ENCODE measurements around the gene PITPNC1. TPM values are rescaled to one million over a fixed set of nuclear protein-coding genes. Genes with fewer than 3 reads are reported as not detected.

PITPNC1 gene
- total and polyA plus RNA-seq, 2 of the 13 experiments (the other 11 are each of a cell fraction or from before 2014, with no cell fraction given), result 4.1 to 5.7 TPM

DNA sequence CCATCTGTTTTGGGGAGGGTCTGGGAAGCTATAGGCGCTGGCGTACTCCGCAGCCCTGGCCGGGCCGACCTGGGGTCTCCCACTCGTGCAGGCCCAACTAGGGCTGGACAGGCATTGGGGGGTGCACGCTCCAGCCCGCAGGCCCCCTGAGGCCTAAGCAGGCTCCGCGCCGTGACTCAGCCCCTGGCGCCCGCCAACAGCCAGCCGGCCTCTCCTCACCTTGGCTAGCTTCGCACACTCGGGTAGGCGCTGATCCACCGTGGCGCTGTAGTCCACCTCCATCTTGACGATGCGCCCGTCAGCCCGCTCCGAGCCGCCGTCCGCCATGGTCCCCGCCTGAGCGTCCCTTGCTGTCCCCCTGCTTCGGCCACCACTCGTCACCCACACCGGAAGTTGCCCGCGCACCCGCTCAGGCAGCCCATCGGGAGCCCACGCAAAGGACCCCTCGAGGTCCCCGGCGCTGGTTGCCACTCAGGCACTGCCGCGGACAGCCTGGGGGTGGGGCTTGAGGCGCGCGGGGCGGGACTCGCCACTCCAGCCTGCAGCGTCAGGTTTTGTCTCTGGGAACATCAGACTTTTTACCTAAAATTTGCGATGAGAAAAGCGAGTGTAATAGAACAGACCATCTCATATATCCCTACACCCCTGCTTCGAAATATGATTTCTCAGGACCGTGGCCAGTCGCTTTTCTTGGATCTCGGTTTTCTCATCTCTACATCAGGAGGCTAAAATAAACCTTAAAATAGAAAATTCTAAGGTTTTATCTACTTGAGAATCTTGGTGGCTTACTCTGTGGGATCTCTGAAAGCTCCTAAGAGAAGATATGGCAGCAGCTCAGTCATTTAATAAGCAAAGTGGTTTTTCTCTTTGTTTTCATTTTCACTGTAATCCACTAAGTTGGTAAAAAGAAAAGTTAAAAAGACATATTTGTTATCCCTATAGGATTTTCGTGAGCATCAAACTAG, 10.6 kb upstream of the PITPNC1 start, which contains the start of gene PSMD12 (continued):
- peak; percentile 82; the same call in 1 of the 2 replicates for TF ChIP-seq TOPORS (CRISPR knock-in tag; IDR thresholded peaks at IDR 0.05)
- TF ChIP-seq ZFP36 (IDR thresholded peaks at IDR 0.05; ENCODE audit: borderline replicate concordance, low read depth, low read length, partially characterized antibody), result no peak
- TF ChIP-seq, protein P1, sequence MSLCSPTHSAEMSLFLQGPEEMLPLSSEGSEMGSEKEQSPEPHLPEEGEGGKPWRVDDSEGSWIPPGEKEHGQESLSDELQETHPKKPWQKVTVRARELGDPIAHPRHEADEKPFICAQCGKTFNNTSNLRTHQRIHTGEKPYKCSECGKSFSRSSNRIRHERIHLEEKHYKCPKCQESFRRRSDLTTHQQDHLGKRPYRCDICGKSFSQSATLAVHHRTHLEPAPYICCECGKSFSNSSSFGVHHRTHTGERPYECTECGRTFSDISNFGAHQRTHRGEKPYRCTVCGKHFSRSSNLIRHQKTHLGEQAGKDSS (CRISPR knock-in tag; IDR thresholded peaks at IDR 0.05; ENCODE audit: borderline replicate concordance, low read depth), result peak; percentile 97; the same call in 1 of the 2 replicates
- no peak for TF ChIP-seq ZNF549 (CRISPR knock-in tag; IDR thresholded peaks at IDR 0.05)
- TF ChIP-seq ZNF34 (CRISPR knock-in tag; IDR thresholded peaks at IDR 0.05; ENCODE audit: borderline replicate concordance), result peak; percentile 96
- no peak for TF ChIP-seq HOXA7 (CRISPR knock-in tag; IDR thresholded peaks at IDR 0.05)
- TF ChIP-seq ZZZ3 (CRISPR knock-in tag; IDR thresholded peaks at IDR 0.05; ENCODE audit: borderline replicate concordance), result peak; percentile 99
- peak; percentile 94 for TF ChIP-seq ZNF160 (CRISPR knock-in tag; IDR thresholded peaks at IDR 0.05)
- TF ChIP-seq CC2D1A (CRISPR knock-in tag; IDR thresholded peaks at IDR 0.05), result 0 out of 2 replicates have a peak, but pooled peaks have one; percentile 65
- peak; percentile 91 for TF ChIP-seq REL (CRISPR knock-in tag; conservative IDR thresholded peaks at IDR 0.05)
- TF ChIP-seq, protein P2, sequence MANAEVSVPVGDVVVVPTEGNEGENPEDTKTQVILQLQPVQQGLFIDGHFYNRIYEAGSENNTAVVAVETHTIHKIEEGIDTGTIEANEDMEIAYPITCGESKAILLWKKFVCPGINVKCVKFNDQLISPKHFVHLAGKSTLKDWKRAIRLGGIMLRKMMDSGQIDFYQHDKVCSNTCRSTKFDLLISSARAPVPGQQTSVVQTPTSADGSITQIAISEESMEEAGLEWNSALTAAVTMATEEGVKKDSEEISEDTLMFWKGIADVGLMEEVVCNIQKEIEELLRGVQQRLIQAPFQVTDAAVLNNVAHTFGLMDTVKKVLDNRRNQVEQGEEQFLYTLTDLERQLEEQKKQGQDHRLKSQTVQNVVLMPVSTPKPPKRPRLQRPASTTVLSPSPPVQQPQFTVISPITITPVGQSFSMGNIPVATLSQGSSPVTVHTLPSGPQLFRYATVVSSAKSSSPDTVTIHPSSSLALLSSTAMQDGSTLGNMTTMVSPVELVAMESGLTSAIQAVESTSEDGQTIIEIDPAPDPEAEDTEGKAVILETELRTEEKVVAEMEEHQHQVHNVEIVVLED (CRISPR knock-in tag; IDR thresholded peaks at IDR 0.05; ENCODE audit: borderline replicate concordance), result peak; percentile 84
- 0 out of 2 replicates have a peak, but pooled peaks have one; percentile 58 for TF ChIP-seq ZNF589 (CRISPR knock-in tag; conservative IDR thresholded peaks at IDR 0.05)
- peak; percentile 36 for TF ChIP-seq RAD21 (CRISPR knock-in tag; IDR thresholded peaks at IDR 0.05)
- TF ChIP-seq ZNF318 (CRISPR knock-in tag; IDR thresholded peaks at IDR 0.05), result peak; percentile 87; the same call in 1 of the 2 replicates
- no peak for TF ChIP-seq NONO (IDR thresholded peaks at IDR 0.05)
- TF ChIP-seq NONO (CRISPR knock-in tag; conservative IDR thresholded peaks at IDR 0.05), result peak; percentile 97
- TF ChIP-seq ZSCAN22 (CRISPR knock-in tag; IDR thresholded peaks at IDR 0.05), result no peak
- TF ChIP-seq JUNB (CRISPR knock-in tag; IDR thresholded peaks at IDR 0.05; ENCODE audit: borderline replicate concordance), result no peak
